H7 (cell line): Measurements from ENCODE around the gene ALOXE3. TPM values are rescaled to one million over a fixed set of nuclear protein-coding genes. Genes with fewer than 3 reads are reported as not detected.
"Not testable (repeated sequence)": the region's sequence is repeated elsewhere in the genome, so short reads cannot be mapped to it uniquely, and the experiment has no call there.

Experiments used
- DNase-seq: peaks from one replicate; pipeline ENCODE4 v3.0.0; 2012
- H3K27me3 ChIP-seq: 2 replicates; pipeline ENCODE4 v1.6.0; 2011; ENCODE audit warnings: mild to moderate bottlenecking, low read length; ENCODE audit not compliant: control insufficient read depth, insufficient read depth
- H3K36me3 ChIP-seq: replicated peaks from 2 replicates; pipeline ENCODE4 v1.5.1; 2011; ENCODE audit warnings: low read length; ENCODE audit not compliant: control insufficient read depth, insufficient read depth
- H3K4me3 ChIP-seq: 2 replicates; pipeline ENCODE4 v1.5.1; 2011; ENCODE audit warnings: low read depth, mild to moderate bottlenecking, control low read depth, low read length, moderate library complexity; ENCODE audit not compliant: insufficient read depth
- total RNA-seq: library from RNA; depleted of rRNA; stranded (reverse); fragments of >200 nt; shearing (Covaris generic); gene quantifications from 2 replicates; pipeline ENCODE4 v1.2.3, GENCODE V29; 2014

The ALOXE3 gene
- total RNA-seq, 1 experiment from 2014 or later: not detected

- DNase-seq: peak; percentile 71
- Histone ChIP-seq H3K4me3 (no peak within 1 kb of the TSS), H3K27me3 (peaks cover 5% of the 10 kb centered on the region), H3K36me3 (no peaks in the 10 kb centered on the region)
Measured at GRCh38 chr17:8087075-8087951, 31.0 kb downstream of the ALOXE3 start, which contains the start of gene ALOX12B. Gene ALOX12B (minus strand): TSS chr17:8087716. CDS start chr17:8087442, 274 bp downstream.

- Histone ChIP-seq H3K27me3 (peaks cover 31% of the 10 kb centered on the region), H3K36me3 (no peaks in the 10 kb centered on the region), H3K4me3 (no peak overlapping the region)
- no peak for DNase-seq
Measured at GRCh38 chr17:8084250-8084649, 34.1 kb downstream of the ALOXE3 start.

- Histone ChIP-seq H3K27me3 (peaks cover 42% of the 10 kb centered on the region), H3K36me3 (no peaks in the 10 kb centered on the region), H3K4me3 (no peak overlapping the region)
- no peak for DNase-seq
Measured at GRCh38 chr17:8082292-8082691, 36.0 kb downstream of the ALOXE3 start.

- no peak for DNase-seq
- peaks cover 45% of the 10 kb centered on the region for H3K27me3 ChIP-seq
- no peak overlapping the region for H3K4me3 ChIP-seq
- H3K36me3 ChIP-seq: no peaks in the 10 kb centered on the region
Measured at GRCh38 chr17:8081876-8082275, 36.4 kb downstream of the ALOXE3 start.

- H3K4me3 ChIP-seq: no peak overlapping the region
- DNase-seq: peak; percentile 75
- H3K27me3 ChIP-seq: peaks cover 56% of the 10 kb centered on the region
- H3K36me3 ChIP-seq: no peaks in the 10 kb centered on the region
Measured at GRCh38 chr17:8080799-8081219, 37.5 kb downstream of the ALOXE3 start.

- H3K36me3 ChIP-seq: no peaks in the 10 kb centered on the region
- no peak for DNase-seq
- peaks cover 61% of the 10 kb centered on the region for H3K27me3 ChIP-seq
- H3K4me3 ChIP-seq: peak overlapping the region; percentile 70
Measured at GRCh38 chr17:8080208-8080798, 38.0 kb downstream of the ALOXE3 start.

- peak; percentile 98 for DNase-seq
- Histone ChIP-seq H3K36me3 (no peaks in the 10 kb centered on the region), H3K4me3 (peak overlapping the region; percentile 70), H3K27me3 (peaks cover 67% of the 10 kb centered on the region)
Measured at GRCh38 chr17:8079291-8080207, 38.8 kb downstream of the ALOXE3 start.

- H3K36me3 ChIP-seq, DNase-seq, H3K4me3 ChIP-seq: not testable (repeated sequence)
- H3K27me3 ChIP-seq: peaks cover 80% of the 10 kb centered on the region
Measured at GRCh38 chr17:8077939-8078338, 40.4 kb downstream of the ALOXE3 start.

GRCh38 chr17:8076502-8077266 lies 41.6 kb downstream of the ALOXE3 start:
- peaks cover 89% of the 10 kb centered on the region for H3K27me3 ChIP-seq
- DNase-seq: no peak
- no peak overlapping the region for H3K4me3 ChIP-seq
- no peaks in the 10 kb centered on the region for H3K36me3 ChIP-seq

GRCh38 chr17:8075574-8076342 lies 42.6 kb downstream of the ALOXE3 start:
- Histone ChIP-seq H3K4me3 (no peak overlapping the region), H3K36me3 (no peaks in the 10 kb centered on the region), H3K27me3 (peaks cover 90% of the 10 kb centered on the region)
- DNase-seq: no peak

GRCh38 chr17:8075081-8075480 lies 43.2 kb downstream of the ALOXE3 start:
- no peaks in the 10 kb centered on the region for H3K36me3 ChIP-seq
- peaks cover 87% of the 10 kb centered on the region for H3K27me3 ChIP-seq
- H3K4me3 ChIP-seq: no peak overlapping the region
- DNase-seq: no peak

GRCh38 chr17:8074554-8074953 lies 43.8 kb downstream of the ALOXE3 start:
- no peak for DNase-seq
- H3K4me3 ChIP-seq: no peak overlapping the region
- no peaks in the 10 kb centered on the region for H3K36me3 ChIP-seq
- peaks cover 82% of the 10 kb centered on the region for H3K27me3 ChIP-seq
